ENCODE results near the gene LRRC3.

DNA sequence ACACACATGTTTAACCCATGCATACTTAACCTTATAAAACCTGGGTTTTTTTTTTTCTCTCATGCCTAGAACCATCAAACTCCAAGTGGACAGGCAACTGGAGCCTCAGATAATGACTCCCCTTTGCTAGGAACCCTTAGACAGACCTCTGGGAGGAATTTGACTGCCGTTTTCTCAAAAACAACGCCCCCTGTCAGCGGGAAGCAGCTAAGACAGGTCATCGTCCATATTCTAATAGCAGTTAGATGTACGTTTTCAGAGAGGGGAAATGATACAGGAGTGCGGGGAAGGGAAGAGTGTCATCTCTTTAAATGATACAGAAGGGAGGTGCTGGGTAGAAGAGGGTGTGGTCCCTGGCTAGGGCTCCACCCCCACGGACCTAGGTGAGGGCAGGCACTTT lies 34.7 kb downstream of the LRRC3 start:
- TF ChIP-seq TEAD4 (IDR thresholded peaks at IDR 0.05) (no peak), EP300 (IDR thresholded peaks at IDR 0.05; ENCODE audit: borderline replicate concordance) (no peak), NFIC (IDR thresholded peaks at IDR 0.05) (no peak)
